Endothelial cell of hepatic sinusoid (primary cell): ENCODE results near the gene SLC6A2.
"Not testable (repeated sequence)": the region's sequence is repeated elsewhere in the genome, so short reads cannot be mapped to it uniquely, and the experiment has no call there.

ENCODE experiments used
- in situ Hi-C: cut with HindIII; loops from 2 replicates; pipeline ENCODE4 v1.10.0; 2017; ENCODE audit warnings: low sequenced_read_pairs

The SLC6A2 gene

DNA sequence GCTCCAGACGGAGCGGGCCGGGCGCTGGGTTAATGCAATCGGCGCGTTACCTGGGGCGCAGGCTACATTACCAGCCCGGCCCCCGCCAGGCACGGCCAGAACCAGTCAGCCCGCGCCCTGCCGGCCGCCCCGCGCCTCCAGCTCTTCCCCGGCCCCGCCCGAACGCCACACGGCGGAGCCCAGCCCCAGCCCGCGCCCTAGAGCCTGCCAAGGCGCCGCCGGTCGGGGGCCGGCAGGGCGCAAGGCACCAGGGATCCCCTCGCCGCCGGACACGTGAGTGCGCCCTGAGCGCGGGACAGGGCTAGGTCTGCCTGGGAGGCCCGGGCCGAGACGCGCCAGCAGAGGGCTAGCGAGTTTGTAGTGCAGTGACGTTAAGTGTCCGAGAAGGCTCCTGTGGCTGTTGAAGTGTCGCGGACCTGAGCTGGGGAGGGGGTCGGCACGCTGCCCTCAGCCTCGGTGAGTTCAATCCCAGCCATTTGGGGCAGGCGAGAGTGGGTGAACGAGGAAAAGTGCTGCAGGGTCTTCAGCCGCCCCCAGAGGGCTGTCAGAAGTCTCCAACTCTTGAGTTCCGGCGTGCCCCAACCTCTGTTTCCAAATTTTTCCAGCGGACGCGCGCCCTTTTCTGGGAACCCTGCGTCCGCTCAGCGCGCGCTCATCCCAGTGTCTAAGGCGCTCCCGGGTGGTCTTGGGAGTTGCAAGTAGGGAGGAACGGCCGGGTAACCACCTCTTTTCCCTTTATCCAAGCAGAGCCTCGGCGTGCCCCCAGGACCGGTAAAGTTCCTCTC is at the start of gene SLC6A2:
Gene SLC6A2, plus strand, starts transcription at position 92 of the 785 bp plus-strand sequence. CDS start 707 bp downstream, outside the sequence.
- in situ Hi-C loops: loop anchor here (25.0 kb wide), 2 partner anchors 181 to 194 kb away; partner anchors contain the start of gene CES1

DNA sequence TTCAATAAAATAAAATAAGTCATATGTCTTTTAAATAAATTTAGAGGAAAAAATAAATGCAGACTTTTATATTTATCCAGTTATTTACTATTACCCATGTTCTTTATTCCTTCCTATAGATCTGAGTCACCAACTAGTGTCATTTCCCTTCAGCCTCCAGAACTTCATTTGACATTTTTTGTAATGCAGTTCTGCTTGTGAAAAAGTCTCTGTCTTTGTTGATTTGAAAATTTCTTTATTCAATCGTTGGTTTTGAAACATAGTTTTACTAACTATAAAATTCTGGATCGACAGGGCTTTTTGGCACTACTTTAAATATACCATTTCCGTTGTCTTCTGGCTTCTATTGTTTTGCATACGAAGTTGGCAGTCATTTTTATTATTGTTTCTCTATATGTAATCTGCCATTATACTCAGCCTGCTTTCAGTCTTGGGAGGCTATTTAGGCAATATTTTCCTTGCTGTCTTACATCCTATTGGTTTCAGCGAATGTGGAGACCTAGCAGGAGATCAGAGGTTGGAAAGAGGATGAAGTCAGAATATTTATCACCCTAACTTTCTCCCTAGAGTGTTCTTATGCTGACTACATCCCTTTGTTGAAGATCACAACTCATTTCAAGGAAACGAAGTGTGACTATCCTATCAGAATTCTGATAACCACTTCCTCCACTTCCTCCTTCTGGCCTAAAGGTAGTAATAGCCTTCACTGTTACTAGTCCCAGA is 42.0 kb upstream of the SLC6A2 start:
- in situ Hi-C loops: no loop called here

DNA sequence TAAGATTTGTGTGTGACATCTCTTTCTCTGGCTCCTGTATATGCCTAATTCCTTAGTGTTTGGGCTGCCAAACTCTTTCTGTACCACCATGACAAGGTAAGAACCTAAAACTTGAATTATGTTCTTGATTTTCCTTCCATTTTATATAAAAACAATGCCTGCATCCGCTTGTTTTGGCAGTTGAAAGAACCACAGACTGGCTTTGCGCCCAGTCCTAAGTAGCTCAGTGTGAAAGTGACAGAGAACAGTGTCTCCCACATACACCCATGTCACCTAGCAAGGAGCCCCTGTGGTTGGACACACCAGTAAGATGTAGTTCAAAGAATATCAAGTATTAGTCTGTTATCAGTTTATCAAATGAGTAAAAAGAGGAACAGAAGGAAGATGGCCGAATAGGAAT is 40.7 kb upstream of the SLC6A2 start:
- in situ Hi-C loops: no loop called here

DNA sequence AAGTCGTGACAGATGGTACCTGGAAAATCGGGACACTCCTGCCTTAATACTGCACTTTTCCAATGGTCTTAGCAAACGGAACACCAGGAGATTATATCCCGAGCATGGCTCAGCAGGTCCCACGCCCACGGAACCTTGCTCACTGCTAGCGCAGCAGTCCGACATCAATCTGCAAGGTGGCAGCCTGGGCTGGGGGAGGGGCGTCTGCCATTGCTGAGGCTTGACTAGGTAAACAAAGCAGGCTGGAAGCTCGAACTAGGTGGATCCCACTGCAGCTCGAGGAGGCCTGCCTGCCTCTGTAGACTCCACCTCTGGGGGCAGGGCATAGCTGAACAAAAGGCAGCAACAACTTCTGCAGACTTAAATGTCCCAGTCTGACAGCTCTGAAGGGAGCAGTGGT is 40.1 kb upstream of the SLC6A2 start:
- in situ Hi-C loops: not testable (repeated sequence)

DNA sequence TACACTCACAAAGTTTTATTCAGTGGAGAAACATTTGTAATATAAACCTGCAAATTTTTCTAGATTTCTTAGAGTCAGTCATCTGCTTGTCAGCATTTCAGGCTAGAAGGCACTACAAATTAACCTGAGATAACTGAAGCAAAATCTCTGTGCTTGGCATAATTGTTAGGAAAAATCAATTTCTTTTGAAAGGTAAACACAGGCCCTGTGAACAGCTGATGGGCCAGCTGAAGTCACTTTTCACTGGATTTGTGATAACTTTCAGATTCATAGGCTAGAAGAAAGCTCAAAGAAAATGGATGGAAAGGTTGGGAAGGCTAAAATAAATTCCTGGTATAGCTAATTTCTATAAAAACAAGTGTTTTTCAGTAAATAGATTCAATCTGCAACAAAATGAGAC is 34.0 kb upstream of the SLC6A2 start:
- in situ Hi-C loops: no loop called here

DNA sequence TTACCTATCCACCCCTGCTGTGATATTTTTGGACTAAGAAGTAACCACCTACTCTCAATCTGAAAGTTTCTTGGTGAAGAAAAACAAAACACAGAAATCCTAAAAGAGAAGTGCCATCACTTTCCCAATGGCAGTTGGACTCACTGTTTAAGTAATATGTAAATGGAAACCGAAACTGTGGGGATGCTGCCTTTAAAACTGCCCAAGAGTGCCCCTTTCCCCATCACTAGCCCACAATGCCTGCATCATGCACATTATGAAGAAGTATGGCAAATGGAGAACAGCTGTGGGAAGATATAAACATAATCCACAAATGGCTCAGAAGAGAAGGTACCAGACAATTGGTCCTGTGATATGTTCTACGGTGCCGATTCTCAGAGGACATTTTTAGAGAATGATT is 33.5 kb upstream of the SLC6A2 start:
- in situ Hi-C loops: no loop called here

DNA sequence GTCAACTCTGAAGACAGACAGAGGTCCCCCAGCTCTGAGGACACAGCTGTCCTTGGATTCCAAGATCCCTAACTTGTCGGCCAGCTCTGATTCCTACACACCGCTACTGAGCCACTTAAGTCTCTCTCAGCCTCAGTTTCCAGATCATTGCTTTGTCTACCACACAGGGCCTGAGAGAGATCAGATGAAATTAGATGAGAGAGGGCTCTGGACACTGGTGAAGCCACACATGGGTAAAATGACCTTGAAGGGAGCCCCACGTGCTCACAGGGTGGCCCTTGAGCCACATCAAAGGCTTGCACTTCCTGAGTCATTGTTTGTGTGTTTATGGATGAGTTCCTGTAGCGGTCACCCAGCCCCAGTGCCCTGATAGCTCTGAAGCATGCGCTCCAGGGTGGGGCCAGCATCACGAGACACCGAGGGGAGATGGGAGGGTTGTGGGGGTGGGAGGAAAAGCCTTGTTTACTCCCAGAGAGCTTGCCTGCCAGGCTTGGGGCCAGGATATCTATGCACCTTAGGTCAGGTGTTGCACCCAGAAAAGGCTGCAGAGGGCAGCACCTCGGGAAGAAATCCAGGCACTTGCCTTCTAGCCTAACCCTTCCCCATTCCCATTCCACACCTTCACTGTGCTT is 32.7 kb upstream of the SLC6A2 start:
- in situ Hi-C loops: no loop called here

DNA sequence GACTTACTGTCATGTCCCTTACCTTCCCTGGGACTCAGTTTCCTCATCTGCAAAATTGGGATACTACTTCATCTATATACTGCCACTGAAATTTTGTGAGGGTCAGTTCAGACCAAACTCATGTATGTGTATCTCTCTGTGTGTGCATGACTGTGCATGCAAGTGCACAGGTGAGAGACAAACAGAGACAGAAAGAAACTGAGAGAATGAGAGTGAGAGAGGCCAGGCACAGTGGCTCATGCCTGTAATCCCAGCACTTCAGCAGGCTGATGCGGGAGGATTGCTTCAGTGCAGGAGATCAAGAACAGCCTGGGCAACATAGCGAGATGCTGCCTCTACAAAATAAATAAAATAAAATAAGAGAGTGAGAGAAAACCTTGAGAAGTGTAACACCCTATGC is 32.1 kb upstream of the SLC6A2 start:
- in situ Hi-C loops: no loop called here

DNA sequence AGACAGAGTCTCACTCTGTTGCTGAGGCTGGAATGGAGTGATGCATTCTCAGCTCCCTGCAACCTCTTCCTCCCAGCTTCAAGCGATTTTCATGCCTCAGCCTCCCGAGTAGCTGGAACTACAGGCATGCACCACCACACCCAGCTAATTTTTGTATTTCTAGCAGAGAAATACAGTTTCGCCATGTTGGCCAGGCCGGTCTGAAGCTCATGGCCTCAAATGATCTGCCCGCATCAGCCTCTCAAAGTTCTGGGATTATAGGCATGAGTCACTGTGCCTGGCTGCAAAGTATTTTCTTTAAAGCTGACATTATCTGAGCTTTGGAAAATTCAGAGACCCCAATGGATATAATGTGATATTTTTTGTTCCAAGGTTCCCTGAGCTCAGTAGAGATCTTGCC is 31.1 kb upstream of the SLC6A2 start:
- in situ Hi-C loops: loop anchor here (5.0 kb wide), 2 partner anchors 47 to 53 kb away; no protein-coding TSS in a partner anchor

DNA sequence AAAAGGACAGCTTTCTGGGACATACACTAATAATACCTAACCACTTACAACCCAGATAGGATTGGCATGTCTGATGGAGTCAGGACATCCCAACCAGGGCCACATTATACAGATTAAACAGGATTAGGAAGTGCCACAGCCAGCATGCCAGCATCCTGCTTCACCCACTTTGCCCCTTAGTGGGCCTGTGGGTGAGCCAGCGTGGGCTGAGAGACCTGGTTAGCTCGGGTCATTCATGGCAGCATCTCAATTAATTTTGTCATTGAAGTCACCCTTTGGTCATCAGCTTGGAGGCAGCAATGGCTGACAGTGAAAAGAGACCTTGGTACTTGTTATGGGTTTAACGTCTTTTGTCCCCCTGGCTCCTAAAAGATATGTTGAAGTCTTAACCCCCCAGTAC is 29.9 kb upstream of the SLC6A2 start:
- in situ Hi-C loops: loop anchor here (5.0 kb wide), 2 partner anchors 49 to 51 kb away; no protein-coding TSS in a partner anchor

DNA sequence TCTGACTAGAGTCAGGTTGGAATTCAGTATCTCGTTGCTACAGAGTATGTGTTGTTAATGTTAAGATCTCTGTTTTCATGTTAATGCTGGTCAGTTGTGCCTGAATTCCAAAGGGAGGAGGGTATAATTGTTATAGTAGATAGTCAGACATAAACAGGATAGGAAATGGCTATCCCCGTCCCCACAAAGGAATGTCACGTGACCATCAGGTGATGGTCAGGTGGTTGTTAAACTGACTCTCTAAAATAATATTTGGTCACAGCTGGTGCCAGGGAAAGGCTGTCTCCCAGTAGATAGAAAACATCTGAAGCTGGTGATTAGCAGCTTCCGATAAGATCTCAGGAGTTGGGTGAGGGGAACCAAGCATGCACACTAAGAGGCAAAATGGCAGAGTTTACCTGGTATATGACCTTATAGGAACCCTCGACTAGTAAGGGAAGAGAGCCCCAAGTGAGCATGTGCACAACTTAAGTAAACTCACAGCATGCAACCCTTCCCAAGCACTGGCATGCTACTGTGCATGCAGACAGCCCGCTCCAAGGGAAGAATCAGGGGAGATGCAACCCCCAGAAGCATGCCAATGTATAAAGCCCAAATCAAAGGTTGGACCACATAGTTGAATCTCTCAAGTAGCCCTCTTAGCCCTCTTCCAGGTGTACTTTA is 27.4 kb upstream of the SLC6A2 start:
- in situ Hi-C loops: loop anchor here (5.0 kb wide), 2 partner anchors 49 to 51 kb away; no protein-coding TSS in a partner anchor

DNA sequence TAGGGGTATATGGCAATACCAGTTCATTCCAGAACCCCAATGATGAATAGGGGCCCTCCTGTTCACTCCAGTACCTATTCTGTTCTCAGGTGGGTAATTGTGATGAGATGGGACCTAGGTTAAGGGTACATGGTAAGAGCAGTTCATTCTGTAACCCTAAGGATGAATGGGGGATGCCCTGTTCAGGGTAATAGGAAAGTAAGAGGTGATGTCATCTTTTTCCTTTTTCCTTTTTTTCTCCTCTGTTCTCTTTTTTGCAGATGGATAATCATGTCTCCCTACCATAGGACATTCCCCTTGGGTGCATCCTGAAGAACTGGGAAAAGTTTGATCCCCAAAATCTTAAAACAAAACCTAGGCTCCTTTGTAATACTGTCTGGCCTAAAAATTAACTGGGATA is 25.0 kb upstream of the SLC6A2 start:
- in situ Hi-C loops: no loop called here

DNA sequence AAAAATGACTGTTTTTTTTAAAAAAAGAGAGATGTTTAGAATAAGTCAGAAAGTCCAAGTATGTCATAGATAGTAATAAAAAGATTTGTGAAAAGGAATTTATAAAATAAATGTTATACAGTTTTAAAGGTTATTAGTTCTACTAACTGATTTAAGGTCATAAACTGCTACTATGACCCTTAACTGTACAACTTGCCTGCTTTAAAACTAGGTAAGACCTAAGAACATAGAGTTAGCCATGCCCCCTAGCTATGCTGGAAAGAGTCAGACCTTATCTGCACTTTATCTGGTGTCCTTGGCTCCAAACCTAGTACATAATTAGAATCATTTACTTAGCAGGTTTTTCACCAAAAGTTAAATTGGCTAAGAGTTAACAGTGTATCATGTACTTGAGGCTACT is 23.5 kb upstream of the SLC6A2 start:
- in situ Hi-C loops: no loop called here

DNA sequence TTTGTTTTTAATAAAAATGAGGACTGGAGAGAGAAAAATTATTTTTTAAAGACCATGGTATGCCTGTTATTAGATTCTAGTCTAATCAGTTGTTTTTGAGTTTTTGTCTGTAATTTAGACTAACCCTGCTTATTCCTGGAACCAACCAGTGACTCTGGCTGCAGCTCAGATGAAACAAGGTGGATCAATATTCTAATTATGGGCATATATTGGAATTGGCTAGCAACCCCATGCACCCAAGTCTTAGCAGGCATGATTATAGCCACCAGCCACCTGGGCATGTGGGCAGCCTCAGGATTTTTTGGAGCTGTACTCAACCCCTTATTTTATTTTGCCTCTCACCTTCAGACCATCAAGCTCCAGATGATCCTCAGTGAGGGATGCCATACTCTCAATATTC is 21.6 kb upstream of the SLC6A2 start:
- in situ Hi-C loops: no loop called here

DNA sequence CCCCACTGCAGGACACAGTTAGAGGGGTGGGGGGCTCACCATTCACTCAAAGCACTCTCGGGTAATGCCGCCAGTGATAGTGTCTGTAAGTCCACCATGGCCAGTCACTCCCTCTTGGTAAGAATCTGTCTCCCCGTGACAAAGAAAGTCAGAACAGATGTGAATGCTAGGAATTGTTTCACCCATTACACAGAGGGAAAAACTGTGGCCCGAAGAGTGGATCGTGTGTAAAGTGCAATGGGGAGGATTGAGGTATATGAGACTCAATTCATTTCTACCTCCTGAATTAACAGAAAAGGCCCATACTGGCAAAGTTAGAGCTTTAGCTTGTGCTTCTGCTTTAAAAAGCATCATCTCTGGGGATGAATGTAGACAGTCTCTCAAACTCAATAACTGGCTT is 17.5 kb upstream of the SLC6A2 start:
- in situ Hi-C loops: no loop called here

DNA sequence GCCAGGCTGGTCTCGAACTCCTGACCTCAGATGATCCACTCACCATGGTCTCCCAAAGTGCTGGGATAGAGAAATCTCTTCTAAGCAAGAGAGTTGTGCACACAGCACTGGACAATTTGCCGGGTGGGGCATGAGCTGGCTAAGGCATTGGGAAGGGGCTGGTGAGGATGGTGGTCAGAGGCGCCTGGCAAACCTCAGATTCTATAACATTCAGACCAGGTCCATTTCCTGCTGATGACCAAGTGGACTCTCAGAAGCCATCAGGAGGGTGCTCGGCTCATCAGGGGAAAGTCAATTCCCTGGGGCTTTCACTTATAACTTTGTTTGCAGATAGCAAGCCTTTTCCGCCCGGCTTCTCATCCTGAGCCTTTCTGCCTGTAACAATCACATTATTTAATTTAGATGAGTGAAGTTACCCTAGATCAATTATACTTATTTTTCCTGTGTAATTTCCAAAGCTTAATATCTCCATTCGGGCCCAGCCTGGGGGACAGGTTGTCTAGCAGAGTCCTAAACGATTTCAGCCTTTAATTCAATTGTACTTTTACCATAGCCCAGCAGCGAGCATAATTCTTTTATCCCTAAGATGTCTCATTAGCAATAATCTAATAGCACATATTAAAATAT is 15.0 kb upstream of the SLC6A2 start:
- in situ Hi-C loops: loop anchor here (5.0 kb wide), 1 partner anchor 134 kb away; the partner anchor contains the start of gene LPCAT2

DNA sequence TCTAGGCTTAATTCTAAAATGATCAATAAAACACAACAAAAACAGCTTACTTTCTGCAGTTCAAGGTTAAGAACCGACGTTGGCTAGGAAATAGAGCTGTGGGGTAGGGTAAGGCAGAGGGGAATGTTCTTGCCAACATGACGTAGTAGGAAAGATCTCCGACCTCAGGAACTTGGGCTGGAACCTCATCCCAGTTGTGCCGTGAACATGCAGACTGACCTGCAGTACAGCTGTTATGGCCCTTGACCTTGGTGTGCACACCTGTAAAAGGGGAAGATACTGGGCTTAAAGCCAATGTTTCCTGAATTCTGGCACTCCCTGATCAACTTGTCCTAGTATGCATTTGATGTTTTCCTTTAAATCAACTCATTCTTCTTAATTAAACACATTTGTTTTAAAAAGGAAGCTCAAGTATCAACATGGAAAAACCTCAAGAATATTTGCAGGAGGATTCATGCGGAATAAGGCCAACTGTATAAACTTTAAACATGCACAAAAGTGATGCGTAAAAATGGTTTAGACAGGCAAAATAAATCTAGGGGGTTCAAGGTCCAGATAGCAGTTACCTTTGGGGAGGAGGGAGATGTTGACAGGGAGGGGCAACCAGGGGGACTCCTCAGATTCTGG is 14.2 kb upstream of the SLC6A2 start:
- in situ Hi-C loops: loop anchor here (5.0 kb wide), 1 partner anchor 134 kb away; the partner anchor contains the start of gene LPCAT2

DNA sequence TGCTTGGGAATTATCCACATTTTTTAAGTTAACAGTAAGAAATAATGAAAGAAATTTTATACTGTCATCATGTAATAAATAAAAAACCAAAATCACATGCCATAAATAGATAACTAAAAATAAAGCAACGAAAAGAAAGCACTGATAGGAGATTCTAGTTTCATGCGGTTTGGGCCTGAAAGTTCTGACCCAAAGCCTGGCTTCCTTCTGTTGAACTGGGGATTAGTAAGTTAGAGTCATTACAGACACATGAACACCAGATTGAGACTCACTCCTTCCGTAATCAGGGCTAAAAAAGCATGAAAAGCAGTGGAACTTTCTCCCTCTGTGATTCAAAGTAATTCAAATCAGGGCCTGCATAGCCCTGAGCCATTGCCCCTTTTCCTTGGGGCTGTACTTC is 13.2 kb upstream of the SLC6A2 start:
- in situ Hi-C loops: loop anchor here (5.0 kb wide), 1 partner anchor 135 kb away; the partner anchor contains the start of gene LPCAT2

DNA sequence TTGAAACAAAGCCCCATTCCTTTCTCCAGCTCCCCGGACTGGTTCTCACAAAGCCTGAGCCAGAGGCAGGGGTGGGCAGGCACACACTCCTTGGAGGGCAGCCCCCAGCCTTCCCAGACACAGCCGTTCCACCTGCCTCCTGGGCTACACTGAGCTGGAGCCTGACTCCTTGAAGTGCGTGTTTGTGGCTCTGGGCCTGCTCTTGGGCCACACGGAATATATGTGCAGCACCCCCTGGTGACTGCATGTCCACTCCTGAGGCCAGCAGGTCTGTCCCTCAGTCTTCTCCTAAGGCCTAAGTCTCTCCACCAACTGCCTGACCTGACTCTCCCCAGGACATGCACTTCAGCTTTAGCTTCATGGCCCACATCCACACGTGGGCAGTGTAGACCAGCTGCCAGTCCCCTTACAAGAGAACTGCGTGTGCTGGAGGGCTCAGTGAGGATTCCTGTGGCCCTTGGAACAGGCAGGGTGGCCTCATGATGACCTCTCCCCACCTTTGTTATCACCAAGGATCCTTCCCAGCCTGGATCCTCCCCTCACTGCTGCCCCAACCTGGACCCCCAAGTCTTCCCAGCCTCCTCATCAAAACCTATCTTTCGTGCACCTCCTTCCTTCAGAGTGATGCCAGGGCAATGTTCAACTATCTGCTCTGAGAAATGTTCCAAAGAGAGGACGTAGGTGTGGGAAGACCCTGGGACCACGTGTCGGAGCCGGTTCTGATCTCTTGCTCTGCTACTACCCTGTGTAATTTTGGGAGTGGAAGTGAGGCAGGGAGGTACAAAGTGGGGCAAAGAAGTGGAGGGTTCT is 12.4 kb upstream of the SLC6A2 start:
- in situ Hi-C loops: loop anchor here (5.0 kb wide), 1 partner anchor 136 kb away; the partner anchor contains the start of gene LPCAT2
